GM19035 (cell line): Measurements from ENCODE around the gene APOL2.
"Not testable (repeated sequence)": the region's sequence is repeated elsewhere in the genome, so short reads cannot be mapped to it uniquely, and the experiment has no call there.

ENCODE experiments used
- ATAC-seq: cut with Tn5 transposase; IDR thresholded peaks from one replicate; pipeline ENCODE4 v1.9.1; 2021; ENCODE audit not compliant: unreplicated experiment

Gene APOL2

GRCh38 chr22:36223504-36223903 lies 15.8 kb downstream of the APOL2 start:
- ATAC-seq: no peak

- ATAC-seq: no peak
Observed at GRCh38 chr22:36222887-36223450, 16.4 kb downstream of the APOL2 start.

DNA sequence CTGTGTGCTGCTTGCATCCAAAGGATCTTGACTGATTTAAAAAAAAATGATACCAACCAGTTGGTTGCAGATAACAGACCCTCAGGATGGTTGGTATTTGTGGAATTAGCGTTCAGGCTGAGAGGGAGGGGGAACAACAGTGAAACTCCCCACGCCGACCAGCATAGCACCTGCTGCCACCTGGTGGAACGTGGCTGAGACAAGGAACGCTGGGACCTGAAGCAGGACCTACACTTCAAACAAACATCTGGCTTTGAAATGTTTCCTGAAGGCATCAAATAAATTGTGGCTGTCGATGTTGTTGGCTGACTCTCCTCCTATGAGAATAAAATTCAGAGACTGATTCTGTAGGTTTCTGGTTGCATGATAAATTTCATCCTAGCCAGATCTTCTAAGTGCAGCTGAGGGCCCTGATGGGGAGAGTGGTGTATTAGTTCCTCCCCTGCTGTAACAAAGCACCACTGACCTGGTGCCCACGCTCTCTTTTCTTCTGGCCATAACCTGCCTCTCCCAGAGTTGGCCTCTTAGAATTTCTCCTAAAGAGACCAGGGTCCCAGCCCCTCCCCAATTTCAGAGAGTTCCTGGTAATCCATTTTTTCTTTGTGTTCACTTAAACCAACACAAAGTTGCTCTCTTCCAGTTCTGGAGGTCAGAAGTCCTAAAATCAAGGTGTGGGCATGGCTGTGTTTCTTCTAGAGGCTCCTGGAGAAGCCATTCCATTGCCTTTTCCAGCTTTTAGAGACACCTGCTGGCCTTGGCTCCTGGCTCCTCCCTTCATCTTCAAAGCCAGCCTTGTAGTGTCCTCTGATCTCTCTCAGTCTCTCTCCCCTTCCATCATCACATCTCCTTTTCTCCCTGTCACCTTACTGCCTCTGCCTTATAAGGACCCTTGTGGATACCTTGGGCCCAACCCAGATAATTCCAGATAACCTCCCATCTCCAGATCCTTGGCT lies 17.3 kb downstream of the APOL2 start:
- ATAC-seq: no peak

DNA sequence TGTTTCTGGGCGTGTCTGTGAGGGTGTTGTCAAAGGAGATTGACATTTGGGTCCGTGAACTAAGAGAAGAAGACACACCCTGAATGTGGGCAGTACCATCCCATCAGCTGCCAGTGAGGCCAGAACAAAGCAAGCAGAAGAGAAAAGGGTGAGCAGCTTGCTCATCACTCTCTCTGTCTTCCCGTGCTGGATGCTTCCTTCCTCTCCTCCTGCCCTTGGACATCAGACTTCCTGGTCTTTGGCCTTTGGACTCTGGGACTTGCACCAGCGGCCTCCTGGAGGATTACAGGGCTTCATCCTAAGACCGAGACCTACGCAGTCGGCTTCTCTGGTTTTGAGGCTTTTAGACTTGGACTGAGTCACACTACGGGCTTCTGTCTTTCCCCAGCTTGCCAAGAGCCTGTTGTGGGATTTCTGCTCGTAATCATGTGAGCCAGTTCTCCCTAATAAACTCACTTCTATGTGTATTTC lies 18.8 kb downstream of the APOL2 start:
- ATAC-seq: no peak

DNA sequence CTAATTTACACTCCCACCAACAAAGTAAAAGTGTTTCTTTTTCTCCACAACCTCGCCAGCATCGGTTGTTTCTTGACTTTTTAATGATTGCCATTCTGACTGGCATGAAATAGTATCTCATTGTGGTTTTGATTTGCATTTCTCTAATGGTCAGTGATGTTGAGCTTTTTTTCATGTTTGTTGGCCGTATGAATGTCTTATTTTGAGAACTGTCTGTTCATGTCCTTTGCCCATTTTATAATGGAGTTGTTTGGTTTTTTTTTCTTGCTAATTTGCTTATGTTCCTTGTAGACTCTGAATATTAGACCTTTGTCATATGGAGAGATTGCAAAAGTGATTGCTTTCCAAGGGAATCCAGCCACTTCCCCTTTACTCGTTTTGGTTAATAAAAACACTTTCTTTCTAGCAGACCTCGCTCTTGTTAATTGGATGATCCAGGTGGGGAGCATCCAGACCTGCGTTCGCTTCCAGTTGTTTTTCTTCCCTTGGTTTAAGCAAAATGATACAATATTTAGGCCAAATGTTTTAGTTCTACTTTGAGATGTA lies 20.6 kb downstream of the APOL2 start:
- ATAC-seq: no peak

GRCh38 chr22:36215981-36216380 lies 23.3 kb downstream of the APOL2 start:
- ATAC-seq: no peak

DNA sequence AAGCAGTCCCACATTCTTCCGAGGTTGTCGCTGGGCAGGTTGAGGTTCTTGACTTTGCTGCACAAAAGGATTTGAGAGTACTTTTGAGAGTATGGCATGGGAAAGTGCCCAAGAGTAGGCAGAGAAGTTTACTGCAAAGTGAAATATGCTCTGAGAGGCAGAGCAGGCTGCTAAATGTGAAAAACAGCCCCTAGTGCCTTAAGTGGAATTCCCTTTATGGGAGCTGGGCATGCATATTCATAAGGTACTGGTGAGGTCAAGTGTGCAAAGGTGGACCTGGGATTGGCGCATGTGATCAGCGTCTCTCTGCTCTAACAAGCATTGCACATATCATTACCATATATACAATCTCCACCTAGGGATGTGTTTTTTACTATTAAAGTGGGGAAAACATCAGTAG lies 25.7 kb downstream of the APOL2 start:
- ATAC-seq: no peak

GRCh38 chr22:36212901-36213300 lies 26.4 kb downstream of the APOL2 start:
- ATAC-seq: no peak

GRCh38 chr22:36211237-36211861 lies 28.0 kb downstream of the APOL2 start:
- no peak for ATAC-seq

DNA sequence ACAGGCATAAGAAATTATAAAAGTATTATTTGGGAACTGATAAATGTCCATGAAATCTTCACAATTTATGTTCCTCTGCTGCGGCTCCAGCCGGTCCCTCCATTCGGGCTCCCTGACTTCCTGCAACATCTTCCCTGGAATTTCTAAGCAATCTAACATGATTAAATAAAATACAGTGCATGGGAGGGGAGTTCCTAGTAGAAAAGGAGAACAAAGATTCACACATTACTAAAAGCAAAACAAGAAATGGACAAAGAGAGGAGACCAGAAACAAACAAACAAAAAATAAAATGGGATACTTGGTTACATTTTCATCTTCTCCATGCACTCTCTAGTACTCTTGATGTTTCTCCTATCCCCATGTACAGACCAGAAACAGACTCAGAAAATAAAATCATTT lies 29.1 kb downstream of the APOL2 start:
- ATAC-seq: no peak

- not testable (repeated sequence) for ATAC-seq
Observed at GRCh38 chr22:36209488-36209908, 29.8 kb downstream of the APOL2 start.

GRCh38 chr22:36208914-36209313 lies 30.4 kb downstream of the APOL2 start:
- no peak for ATAC-seq

- no peak for ATAC-seq
Observed at GRCh38 chr22:36208162-36208765, 31.1 kb downstream of the APOL2 start.

DNA sequence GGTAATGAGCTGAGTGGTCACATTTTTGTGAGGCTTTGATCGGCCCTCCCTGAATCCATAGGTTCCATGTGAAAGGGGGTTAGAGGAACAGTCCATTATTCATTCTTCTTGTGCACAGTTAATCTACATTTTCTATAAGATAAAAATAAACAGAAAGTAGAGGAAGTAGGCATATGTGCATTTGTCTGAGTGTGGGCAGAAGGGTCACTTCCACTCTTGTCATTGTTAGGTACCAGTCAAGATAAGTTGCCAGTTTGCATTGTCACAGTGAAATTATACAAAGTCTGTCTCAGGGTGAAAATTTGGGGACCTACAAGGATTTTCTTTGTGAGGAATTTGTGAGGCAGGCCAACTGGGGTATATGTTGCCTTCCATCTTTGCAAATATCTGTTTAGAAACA lies 33.1 kb downstream of the APOL2 start:
- ATAC-seq: no peak

DNA sequence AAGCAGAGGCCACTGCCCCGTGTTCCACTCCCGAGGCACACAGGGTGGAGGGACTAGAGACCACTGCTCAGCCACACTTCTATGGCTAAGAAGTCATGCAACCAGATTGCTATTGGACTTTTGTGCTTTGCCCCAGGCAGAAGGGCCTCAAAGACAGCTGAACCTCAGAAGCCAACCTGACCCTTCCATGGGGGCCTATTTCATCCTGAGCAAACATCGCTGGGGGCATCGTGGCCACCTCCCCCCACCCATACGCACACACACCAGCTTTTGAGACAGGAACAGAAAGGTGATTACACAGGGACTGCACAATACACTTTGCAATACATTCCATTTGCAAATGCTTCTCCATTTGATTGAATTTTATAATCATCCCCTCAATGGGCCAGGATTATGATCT lies 33.8 kb downstream of the APOL2 start:
- not testable (repeated sequence) for ATAC-seq

- ATAC-seq: no peak
Observed at GRCh38 chr22:36204632-36205015, 34.7 kb downstream of the APOL2 start.

GRCh38 chr22:36204001-36204631 lies 35.2 kb downstream of the APOL2 start:
- ATAC-seq: no peak

GRCh38 chr22:36203441-36203840 lies 35.9 kb downstream of the APOL2 start:
- ATAC-seq: not testable (repeated sequence)

DNA sequence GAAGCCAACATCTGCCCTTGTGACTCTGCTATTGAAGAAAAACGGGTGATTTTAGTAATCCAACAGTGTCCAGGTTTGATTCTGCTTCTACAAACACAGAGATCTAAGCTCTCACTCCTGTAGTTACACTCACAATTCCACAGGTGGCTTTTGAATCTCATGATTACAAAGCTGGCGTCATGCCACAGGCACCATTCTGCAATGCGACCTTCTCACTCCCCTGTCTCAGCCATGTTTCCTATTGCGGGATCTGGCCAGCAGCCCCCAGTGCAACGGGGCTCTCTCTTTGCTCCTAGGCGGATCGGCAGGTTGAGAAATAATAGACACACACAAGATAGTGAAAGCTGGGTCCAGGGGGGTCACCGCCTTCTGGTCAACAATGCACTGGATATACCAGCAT lies 36.4 kb downstream of the APOL2 start:
- not testable (repeated sequence) for ATAC-seq

- ATAC-seq: no peak
Observed at GRCh38 chr22:36201630-36202319, 37.6 kb downstream of the APOL2 start, which contains the start of gene APOL4. APOL4 (minus strand) TSS chr22:36201809; CDS start chr22:36201734, 75 bp downstream.
